SU-DHL-6 (cell line): ENCODE data around the gene SLC25A43.

Experiments
- H2AFZ ChIP-seq: fragments of 200-600 bp; sonication (generic); 2 replicates; pipeline ENCODE4 v1.6.1; 2014; ENCODE audit warnings: low read depth, mild to moderate bottlenecking, moderate library complexity, mixed read lengths, antibody characterized with exemption, low read length; ENCODE audit not compliant: severe bottlenecking
- H3F3A ChIP-seq: fragments of 200-600 bp; shearing (Covaris generic); 2 replicates; pipeline ENCODE4 v1.6.0; 2016; ENCODE audit warnings: antibody characterized with exemption, mild to moderate bottlenecking; ENCODE audit not compliant: insufficient read depth
- H3K27ac ChIP-seq: fragments of 200-600 bp; sonication (generic); 2 replicates; pipeline ENCODE4 v1.5.1; 2016; ENCODE audit warnings: low read depth, mild to moderate bottlenecking, low read length, moderate library complexity, mixed read lengths
- H3K27me3 ChIP-seq: fragments of 200-600 bp; sonication (generic), shearing (Covaris generic); 2 replicates; pipeline ENCODE4 v1.6.0; 2014; ENCODE audit warnings: mild to moderate bottlenecking, low read length
- H3K36me3 ChIP-seq: fragments of 200-600 bp; sonication (generic); 2 replicates; pipeline ENCODE4 v1.6.1; 2014; ENCODE audit warnings: mild to moderate bottlenecking, low read length, mixed read lengths
- H3K4me2 ChIP-seq: fragments of 300-600, 200-600 bp; shearing (Covaris generic), sonication (generic); 2 replicates; pipeline ENCODE4 v1.6.0; 2014; ENCODE audit warnings: low read length, low read depth, mild to moderate bottlenecking; ENCODE audit not compliant: poor library complexity, severe bottlenecking
- H3K4me3 ChIP-seq: fragments of 200-600 bp; sonication (generic); 2 replicates; pipeline ENCODE4 v1.5.1; 2014; ENCODE audit warnings: antibody characterized with exemption, low read length, mild to moderate bottlenecking, mixed read lengths; ENCODE audit not compliant: insufficient read depth, poor library complexity, severe bottlenecking
- H3K79me2 ChIP-seq: fragments of 200-600 bp; sonication (generic); 2 replicates; pipeline ENCODE4 v1.6.1; 2014; ENCODE audit warnings: mild to moderate bottlenecking, low read length, moderate library complexity; ENCODE audit not compliant: insufficient read depth
- H3K9ac ChIP-seq: fragments of 200-600 bp; sonication (generic); 2 replicates; pipeline ENCODE4 v1.7.0; 2014; ENCODE audit warnings: mild to moderate bottlenecking, low read length
- H3K9me2 ChIP-seq: fragments of 200-600 bp; sonication (generic); replicated peaks from 2 replicates; pipeline ENCODE4 v1.6.1; 2014; ENCODE audit warnings: low read length; ENCODE audit not compliant: insufficient read depth
- H3K9me3 ChIP-seq: fragments of 200-600 bp; sonication (generic); 2 replicates; pipeline ENCODE4 v1.6.1; 2014; ENCODE audit warnings: low read length, mixed read lengths; ENCODE audit not compliant: insufficient read depth
- H4K20me1 ChIP-seq: fragments of 200-600 bp; sonication (generic); 2 replicates; pipeline ENCODE4 v1.6.1; 2014; ENCODE audit warnings: low read depth, mild to moderate bottlenecking, antibody characterized with exemption, low read length, moderate library complexity, mixed read lengths
- EZH2phosphoT487 ChIP-seq: fragments of 200-600 bp; sonication (generic), shearing (Covaris generic); conservative IDR thresholded peaks from 2 replicates; pipeline ENCODE4 v1.6.1; 2018; ENCODE audit warnings: mild to moderate bottlenecking, antibody characterized with exemption, low read length, moderate library complexity, mixed read lengths
- TF ChIP-seq, protein P1 (sequence below): fragments of 200-600 bp; sonication (generic); IDR thresholded peaks from one replicate; pipeline ENCODE4 v1.5.1; 2017; ENCODE audit warnings: antibody characterized with exemption, mild to moderate bottlenecking, low read length, moderate library complexity; ENCODE audit not compliant: insufficient read depth, poor library complexity, severe bottlenecking

The SLC25A43 gene

DNA sequence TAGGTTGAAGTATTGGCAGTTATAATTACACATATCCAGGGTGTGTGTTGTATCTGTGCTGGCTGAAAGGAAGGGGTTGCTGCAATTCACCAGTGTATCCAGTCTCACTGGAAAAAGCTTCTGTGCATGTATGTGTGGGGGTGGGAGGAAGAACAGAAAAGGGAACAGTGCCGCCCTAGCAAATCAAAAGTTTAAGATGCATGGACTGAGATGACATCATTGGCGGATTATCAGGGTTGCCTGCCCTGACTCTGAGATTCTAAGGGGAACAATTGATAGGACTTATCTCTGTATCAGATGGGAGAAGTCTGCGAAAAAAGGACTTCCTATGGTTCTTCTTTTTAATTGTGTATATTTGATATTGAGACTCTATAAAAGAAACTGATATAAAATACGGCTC is 3.5 kb downstream of the SLC25A43 start:
- Histone ChIP-seq H3K79me2 (no peaks in the 10 kb centered on the region), H3K4me3 (no peak overlapping the region), H4K20me1 (no peaks in the 10 kb centered on the region), H3K4me2 (no peak overlapping the region), H2AFZ (no peak overlapping the region), H3K9me2 (no peaks in the 10 kb centered on the region), H3K27ac (no peak overlapping the region), H3K36me3 (no peaks in the 10 kb centered on the region), H3K9ac (no peak overlapping the region), H3K9me3 (no peaks in the 10 kb centered on the region), H3F3A (no peaks in the 10 kb centered on the region), H3K27me3 (no peaks in the 10 kb centered on the region)
- TF ChIP-seq, protein P1, sequence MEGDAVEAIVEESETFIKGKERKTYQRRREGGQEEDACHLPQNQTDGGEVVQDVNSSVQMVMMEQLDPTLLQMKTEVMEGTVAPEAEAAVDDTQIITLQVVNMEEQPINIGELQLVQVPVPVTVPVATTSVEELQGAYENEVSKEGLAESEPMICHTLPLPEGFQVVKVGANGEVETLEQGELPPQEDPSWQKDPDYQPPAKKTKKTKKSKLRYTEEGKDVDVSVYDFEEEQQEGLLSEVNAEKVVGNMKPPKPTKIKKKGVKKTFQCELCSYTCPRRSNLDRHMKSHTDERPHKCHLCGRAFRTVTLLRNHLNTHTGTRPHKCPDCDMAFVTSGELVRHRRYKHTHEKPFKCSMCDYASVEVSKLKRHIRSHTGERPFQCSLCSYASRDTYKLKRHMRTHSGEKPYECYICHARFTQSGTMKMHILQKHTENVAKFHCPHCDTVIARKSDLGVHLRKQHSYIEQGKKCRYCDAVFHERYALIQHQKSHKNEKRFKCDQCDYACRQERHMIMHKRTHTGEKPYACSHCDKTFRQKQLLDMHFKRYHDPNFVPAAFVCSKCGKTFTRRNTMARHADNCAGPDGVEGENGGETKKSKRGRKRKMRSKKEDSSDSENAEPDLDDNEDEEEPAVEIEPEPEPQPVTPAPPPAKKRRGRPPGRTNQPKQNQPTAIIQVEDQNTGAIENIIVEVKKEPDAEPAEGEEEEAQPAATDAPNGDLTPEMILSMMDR, result no peak
- no peak for TF ChIP-seq EZH2phosphoT487

DNA sequence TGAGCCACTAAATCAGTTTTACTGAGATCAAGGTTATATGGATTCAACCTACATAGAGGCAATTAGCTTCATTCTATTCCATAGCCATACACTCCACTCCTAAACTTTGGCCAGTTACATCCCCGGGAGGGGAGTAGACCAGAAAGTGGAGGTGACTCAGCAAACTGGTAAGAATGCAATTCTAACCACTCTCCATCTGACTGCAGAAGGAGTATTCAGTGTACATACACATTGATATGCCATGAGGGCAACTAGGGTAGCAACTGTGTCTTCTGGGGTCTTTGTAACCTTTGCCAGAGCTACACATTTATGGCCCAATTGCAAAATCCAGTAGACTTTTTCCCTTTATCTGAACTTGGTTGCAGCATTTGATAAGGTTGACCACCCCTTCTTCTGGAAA is 7.6 kb downstream of the SLC25A43 start:
- no peak overlapping the region for H2AFZ ChIP-seq
- no peaks in the 10 kb centered on the region for H3K9me2 ChIP-seq
- no peaks in the 10 kb centered on the region for H4K20me1 ChIP-seq
- H3K4me3 ChIP-seq, result no peak overlapping the region
- H3K27me3 ChIP-seq, result no peaks in the 10 kb centered on the region
- no peak overlapping the region for H3K4me2 ChIP-seq
- H3F3A ChIP-seq, result no peaks in the 10 kb centered on the region
- TF ChIP-seq, protein P1, result no peak
- no peak for TF ChIP-seq EZH2phosphoT487
- no peak overlapping the region for H3K9ac ChIP-seq
- no peaks in the 10 kb centered on the region for H3K9me3 ChIP-seq
- no peaks in the 10 kb centered on the region for H3K36me3 ChIP-seq
- no peaks in the 10 kb centered on the region for H3K79me2 ChIP-seq
- no peak overlapping the region for H3K27ac ChIP-seq

DNA sequence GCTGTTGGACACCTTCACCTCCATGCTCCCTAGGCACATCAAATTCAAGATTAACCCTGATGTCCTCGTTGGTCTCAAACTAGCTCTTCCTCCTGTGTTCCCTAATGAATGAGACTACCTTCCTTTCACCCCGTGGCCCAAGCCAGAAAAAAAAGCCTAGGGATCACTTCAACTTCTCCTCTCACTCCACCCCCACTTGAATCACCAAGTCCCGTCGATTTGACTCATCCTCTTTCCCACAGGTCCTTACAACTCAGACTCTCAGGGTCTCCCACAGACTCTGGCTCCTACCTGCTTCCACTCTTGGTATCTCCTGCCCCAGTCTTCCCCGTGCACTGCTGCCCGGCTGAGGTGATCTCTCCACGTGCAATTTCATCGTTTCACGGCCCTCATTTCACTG is 8.5 kb downstream of the SLC25A43 start:
- Histone ChIP-seq H4K20me1 (no peaks in the 10 kb centered on the region), H3K27me3 (no peaks in the 10 kb centered on the region), H2AFZ (no peak overlapping the region), H3K9ac (no peak overlapping the region), H3K9me2 (no peaks in the 10 kb centered on the region), H3K79me2 (no peaks in the 10 kb centered on the region), H3K36me3 (no peaks in the 10 kb centered on the region), H3K27ac (no peak overlapping the region), H3F3A (no peaks in the 10 kb centered on the region), H3K4me2 (no peak overlapping the region), H3K4me3 (no peak overlapping the region), H3K9me3 (no peaks in the 10 kb centered on the region)
- no peak for TF ChIP-seq EZH2phosphoT487
- TF ChIP-seq, protein P1, result no peak
